Bone marrow (tissue), 2 donors: ENCODE data around the gene KY.

Source experiments
- DNase-seq, 2 donors: peaks; one replicate each; lab custom pipeline; 2025; lab: John Stamatoyannopoulos, UW

The KY gene

DNA sequence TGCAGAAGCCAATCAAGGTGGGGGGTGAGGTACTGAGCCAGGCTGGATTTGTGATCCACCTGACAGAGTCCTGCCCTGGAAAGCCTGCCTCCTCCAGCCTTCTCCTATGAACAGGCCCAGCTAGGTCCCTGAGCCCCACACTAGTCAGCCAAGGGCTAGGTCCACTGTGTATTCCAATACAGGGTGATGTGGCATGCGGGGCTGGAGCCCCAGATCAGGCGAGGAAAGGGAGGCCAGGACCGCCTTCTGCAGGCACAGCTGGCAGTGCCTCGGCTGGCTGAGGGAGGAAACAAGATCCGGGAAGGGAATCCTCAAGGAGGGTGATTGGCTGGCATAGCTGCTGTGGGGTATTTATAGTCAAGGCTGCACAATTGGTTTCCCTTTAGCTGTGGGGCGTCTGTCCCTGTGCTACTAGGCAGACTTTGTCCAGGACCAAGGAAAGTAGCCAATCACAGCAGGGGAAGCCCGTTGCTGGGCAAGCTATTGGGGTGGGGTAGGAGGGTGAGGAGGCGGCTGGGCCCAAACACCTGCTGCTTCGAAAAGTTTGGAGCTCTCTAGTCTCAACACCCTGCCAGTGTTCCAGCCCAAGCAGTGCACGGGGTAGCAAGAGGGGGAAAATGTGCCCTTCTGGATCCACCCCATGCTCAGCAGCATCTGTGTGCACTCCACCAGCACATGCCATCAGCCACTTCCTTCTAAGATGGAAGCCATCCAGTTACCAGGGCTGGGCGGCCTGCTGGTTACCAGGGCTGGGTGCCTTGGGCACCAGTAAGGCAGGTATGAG lies 5.9 kb downstream of the KY start:
- DNase-seq: no peak

GRCh38 chr3:134643150-134643675 lies 7.6 kb downstream of the KY start:
- DNase-seq: no peak

- DNase-seq: no peak
Measured at GRCh38 chr3:134642445-134643149, 8.2 kb downstream of the KY start.

GRCh38 chr3:134641671-134642300 lies 9.0 kb downstream of the KY start:
- no peak for DNase-seq

GRCh38 chr3:134640872-134641470 lies 9.9 kb downstream of the KY start:
- DNase-seq: peak in 1 of 2 donors; percentile 55

DNA sequence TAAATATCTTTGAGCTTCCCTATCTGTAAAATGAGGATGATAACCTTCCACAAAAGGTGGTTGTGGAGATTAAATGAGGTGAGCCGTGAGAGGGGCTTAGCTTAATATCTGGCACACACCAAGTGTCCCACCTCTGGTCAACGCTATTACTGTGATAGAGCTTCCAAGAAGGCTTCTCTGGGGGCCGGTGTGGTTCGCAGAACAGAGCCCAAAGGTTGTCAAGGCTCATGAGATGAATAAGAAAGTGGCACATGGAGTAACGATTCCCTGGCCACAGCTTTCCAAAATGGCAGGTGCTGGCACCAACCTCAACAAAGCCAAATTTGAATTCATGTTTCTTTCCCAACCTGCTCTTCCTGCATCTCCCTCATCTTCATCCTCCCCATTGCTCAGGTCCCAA lies 10.4 kb downstream of the KY start:
- DNase-seq: no peak

DNA sequence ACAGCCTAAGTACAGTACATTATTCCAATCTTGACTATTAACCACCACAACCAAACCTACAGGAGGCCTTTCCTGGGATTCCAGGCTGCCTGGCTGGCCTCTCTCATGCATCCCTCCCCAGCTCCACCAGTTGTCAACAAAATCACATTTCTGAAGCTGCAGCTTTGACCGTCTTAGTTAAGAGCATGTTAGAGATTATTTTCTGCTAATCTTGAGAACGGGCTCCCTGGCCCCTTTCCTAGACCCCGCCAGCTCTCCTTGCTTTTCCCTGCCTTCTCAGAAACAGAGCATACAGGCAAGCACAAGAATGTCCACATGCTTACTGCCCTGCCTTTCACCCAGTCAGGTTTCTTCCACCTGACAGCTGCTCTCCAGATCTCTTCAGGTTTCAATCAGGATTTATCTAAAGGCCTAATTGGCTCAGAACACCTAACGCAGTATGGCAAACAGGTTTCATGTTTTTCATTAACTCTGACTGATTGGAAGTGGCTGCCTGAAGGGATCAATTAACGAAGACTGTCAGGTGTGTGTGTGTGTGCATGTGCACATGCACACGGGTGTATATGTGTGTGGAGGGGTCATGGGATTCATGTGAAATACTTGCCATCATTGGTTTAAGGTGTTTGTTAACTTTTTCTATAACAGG lies 12.3 kb downstream of the KY start:
- no peak for DNase-seq

GRCh38 chr3:134636406-134636805 lies 14.4 kb downstream of the KY start:
- no peak for DNase-seq

DNA sequence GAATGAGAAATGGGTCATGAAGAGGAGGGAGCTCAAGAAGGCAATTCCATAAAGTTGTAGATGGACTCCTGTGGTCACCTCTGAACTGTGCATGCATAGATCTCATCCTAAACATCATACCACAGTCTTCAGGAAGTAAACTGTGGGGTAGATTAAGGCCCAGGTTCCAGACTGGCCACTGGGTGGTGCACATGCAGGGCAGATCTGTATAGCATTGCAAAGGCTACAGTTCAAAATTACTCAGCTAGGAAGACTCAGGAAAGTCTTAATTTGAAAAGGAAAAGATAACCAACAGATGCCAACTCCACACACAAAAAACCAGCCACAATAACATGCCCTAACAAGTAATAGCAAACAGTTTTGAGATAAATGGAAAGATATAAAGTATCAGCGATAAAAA lies 20.3 kb downstream of the KY start:
- DNase-seq: no peak

GRCh38 chr3:134628884-134629283 lies 21.9 kb downstream of the KY start:
- no peak for DNase-seq

DNA sequence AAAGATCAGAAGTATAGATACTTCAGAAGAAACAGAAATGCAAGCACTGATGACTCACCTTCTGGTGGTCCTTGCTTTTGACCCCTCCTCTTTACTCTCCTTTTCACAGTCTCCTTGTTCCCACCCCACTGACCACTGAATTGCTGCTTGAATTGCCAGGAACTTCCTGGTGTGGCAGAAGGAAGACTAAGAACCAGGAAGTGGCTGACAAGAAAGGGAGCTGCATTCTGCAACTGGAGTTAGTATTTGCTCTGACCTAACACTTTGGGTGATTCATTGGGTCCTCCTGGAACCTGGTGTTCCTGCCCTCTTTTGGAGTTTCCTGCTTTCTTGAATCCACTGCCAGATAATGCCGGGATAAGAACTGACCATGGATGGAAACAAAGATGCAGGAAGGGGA lies 23.0 kb downstream of the KY start:
- no peak for DNase-seq

DNA sequence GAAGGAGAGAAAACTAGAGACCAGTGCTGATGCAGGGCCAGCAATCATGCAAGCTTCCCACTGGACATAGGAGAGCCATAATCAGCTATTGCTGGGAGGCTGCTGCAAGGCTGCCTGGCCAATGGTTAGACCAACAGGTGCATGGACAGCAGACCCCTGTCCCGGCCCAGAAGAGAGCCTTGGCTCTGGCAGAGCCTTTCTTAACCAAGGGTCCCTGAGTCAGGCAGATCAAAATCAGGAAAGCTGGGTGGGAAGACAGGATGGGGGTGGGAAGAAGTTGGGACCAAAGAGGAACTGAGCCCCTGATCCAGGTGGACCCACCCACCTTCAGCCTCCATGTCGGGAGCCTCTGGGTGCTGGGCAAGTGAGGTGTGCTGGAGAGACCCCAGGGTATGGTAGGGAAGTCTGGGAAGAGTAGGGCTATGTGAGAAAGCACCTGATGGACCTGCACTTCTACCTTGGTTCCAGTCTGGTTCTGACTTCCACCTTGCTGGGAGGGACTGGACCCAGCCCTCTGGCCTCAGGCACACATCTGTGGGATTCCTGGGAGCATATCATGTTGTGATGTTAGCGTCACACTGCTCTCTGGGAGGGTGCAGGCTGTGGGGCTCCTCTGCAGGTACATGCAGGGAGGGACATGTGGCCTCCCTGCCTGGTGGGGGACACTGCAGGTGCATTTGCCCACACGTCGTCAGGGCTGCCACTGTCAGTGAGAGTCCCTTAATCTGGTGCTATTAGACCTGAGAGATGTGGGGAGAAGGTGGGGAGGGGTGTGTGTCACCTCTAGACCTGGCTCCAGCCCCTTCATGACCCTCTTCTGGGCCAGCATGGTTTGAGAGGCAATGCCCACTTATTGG lies 24.7 kb downstream of the KY start:
- DNase-seq: no peak

DNA sequence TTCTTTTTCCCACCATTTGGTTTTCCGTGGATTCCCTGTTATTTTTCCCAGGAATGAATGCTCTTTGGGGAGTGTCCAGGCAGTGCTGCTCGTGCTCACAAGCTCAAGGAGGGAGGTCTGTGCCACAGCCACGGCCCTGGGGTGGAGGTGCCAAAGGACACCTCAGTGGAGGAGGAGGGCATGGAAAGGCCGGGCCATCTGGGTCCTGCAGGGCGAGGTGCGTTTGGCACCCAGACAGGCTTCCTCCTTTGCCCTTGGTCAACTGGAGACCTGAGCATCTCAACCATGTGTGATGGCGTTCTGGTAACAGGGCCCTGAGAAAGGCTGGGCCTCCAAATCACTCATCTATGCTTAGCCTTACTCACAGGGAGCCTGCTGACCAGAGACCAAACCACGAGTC lies 25.4 kb downstream of the KY start:
- DNase-seq: no peak

DNA sequence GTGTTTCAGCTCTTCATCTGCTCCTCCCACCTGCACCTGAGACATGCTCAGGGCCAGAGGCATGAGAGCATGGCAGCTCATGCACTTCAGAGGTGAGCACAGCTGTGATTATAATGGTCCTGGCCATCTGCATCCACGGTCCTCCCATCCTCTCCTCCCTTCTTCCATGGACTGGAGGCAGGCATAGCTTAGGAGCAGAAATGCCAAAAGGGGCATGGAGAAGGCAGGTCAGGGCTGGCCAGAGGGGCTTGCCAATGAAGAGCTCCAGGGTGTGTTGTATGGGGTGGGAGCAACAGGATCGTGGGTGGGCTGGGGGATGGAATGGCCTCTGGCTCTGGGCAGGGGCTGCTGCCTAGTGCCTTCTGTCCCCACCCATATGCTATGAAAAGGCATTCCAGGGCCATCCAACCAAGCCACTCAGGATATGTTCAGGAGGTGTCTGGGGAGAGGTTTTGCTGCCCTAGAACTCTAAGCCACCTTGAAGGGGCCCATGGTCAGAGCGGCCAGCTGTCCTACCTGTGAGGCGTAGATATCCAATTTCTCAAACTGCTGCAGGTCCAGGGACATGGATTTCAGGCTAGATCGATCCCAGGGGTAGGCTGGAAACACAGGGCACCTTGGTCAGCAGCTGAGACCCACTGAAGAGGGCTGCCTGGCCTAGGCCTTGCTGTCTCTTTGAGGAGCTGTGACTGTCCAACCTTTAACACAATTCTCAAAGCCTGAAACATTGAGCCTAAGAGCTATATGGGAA lies 26.1 kb downstream of the KY start:
- DNase-seq: no peak

DNA sequence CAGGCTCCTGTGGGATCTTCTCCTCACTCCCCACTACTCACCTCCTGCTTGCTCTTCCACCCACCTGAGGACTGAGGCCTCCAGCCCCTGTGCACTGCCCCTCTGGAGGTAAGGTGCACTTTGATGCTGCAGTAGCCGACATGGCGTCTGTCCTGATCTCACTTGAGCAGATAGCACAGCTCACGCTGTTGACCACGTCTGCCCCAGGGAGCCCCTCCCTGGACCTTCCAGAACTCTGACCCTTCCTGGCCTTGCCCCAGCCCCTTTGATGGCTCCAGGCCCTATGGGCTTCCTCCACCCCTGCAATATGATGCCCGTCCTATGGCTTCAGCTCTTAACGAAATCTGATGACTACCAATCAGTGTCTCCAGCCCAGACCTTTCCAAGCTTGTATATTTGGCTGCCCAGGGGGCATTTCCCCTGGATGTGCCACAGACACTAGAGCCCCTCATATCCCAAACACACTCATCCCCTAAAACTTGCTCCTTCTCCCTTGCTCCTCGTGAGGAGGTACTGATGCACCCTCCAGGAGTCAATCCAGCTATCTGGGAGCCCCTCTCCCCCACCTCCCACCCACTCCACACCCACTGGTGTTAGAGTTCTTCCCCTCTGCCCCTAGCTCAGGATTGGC lies 27.1 kb downstream of the KY start:
- no peak for DNase-seq

DNA sequence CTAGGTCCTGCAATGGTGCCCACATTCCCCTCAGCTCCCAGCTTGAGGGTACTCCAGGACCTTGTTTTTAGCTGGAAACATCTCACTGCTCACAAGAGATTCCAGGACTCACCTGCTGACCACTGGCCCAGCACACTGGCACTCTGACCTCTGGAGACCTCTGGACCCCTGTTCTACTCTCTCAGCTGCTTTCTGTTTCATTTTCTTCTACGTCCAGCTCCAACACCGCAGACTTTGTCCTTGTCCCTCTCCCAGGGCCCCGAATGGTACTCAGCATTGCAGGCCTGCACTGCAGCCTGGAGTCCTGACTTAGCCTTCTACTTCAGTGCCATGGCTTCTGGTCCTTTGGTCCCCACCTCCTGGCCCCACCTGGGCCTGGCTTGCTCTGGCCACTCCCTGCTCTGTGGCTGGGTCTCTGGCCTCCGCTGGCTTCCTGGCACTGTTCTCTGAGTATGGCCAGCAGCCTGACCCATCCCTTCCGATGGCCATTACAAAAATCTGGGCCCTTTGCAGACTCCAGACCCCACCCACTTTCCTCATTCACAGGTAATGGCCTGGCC lies 27.9 kb downstream of the KY start:
- no peak for DNase-seq

DNA sequence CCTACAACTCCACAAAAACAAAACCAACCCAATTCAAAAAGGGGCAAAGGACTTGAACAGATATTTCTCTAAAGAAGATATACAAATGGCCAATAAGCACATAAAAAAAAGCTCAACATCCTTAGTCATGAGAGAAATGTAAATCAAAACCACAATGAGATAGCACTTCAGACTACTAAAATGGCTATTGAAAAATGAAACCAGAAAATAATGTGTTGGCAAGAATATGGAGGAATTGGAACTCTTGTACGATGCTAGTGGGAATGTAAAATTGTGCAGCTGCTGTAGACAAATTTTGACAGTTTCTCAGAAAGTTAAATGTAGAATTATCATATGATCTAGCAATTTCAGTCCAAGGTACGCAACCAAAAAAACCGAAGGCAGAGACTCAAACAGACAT lies 29.0 kb downstream of the KY start:
- DNase-seq: peak in 1 of 2 donors; percentile 74

- DNase-seq: no peak
Measured at GRCh38 chr3:134620476-134621115, 30.2 kb downstream of the KY start.

DNA sequence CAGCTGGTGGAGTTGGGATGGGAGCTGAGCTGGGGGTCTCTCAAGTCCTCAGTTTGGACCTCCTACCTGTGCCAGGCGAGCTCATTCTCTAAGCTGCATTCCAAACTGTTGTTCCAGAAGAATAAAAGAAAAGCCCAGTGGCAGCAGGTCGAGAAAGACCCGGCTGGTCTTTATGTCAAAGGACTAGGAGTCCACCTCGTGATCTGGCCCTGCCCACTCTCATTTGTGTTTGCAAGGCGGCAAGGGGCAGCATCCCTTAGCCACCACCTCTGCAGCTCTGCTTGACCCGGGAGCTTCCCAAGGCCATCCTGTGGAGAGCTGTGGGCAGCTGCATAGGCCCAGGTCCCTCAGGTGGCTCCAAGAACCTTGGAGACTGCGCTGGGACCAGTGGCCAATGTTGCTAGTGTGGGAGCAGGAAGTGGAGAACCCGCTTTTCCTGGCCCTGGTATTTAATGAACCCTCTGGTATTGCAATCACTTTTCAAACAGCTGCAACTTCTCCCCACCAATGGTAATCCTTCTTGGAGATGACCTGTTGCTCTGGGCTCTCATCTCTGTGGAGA lies 30.9 kb downstream of the KY start:
- no peak for DNase-seq
